ENCODE measurements around the gene CPNE5. TPM values are rescaled to one million over a fixed set of nuclear protein-coding genes. Genes with fewer than 3 reads are reported as not detected.
A peak's percentile ranks its signal among the peaks of the same experiment; 100 is the strongest.
"Not testable (repeated sequence)": the region's sequence is repeated elsewhere in the genome, so short reads cannot be mapped to it uniquely, and the experiment has no call there.

CPNE5 gene
- total RNA-seq, 3 donors from 2014 or later: 0.26 to 0.52 (median 0.28) TPM

DNA sequence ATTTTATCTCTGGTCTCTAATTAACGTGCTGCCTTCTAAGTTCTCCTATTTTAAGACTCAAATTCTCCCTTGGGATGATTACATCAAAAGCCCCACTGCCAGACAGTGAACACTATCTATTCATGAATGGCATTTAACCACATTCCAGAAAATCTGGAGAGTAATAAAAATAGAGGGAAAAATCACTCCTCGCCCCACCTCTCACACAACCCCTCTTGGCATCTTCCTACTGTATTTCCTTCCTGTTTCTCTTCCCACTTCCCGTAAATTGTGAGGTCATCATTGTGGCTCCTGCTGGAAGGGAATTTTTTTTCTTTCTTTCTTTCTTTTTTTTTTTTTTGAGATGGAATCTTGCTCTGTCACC, 110.1 kb downstream of the CPNE5 start:
- H3K4me3 Mint-ChIP-seq: no peak overlapping the region
- peaks cover 23% of the 10 kb centered on the region for H3K4me1 Mint-ChIP-seq (ENCODE audit: low read depth)
- no peaks in the 10 kb centered on the region for H3K36me3 Mint-ChIP-seq (ENCODE audit: insufficient read depth)
- DNase-seq (no peak), ATAC-seq (no peak)
- H3K27me3 Mint-ChIP-seq (ENCODE audit: low read depth): no peaks in the 10 kb centered on the region
- no peaks in the 10 kb centered on the region for H3K9me3 Mint-ChIP-seq

- H3K9me3 Mint-ChIP-seq: no peaks in the 10 kb centered on the region
- no peaks in the 10 kb centered on the region for H3K36me3 Mint-ChIP-seq (ENCODE audit: insufficient read depth)
- peaks cover 23% of the 10 kb centered on the region for H3K4me1 Mint-ChIP-seq (ENCODE audit: low read depth)
- H3K27me3 Mint-ChIP-seq (ENCODE audit: low read depth): no peaks in the 10 kb centered on the region
- no peak for ATAC-seq
- no peak overlapping the region for H3K4me3 Mint-ChIP-seq
- DNase-seq: no peak
These were observed 110.7 kb downstream of the CPNE5 start for GRCh38 chr6:36728289-36729160.

DNA sequence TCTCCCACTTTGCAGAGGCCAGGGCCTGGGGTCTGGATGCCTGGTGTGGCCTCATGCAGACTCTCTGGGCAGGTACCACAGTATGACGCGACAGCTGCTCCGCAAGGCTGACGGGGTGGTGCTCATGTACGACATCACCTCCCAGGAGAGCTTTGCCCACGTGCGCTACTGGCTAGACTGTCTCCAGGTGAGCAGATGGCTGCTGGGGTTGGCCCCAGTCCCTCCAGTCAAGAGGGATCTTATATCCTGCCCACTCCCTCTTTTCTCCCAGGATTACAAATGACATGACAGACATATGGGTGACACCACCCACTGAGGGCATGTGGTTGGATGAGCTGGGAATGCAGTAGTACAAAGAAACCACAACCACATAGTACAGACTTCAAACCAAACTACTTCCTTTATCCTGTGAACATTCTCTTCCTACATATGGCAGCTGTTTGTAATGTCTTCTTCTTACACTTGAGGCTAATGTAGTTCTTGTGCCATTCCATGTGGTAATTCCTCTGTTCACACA, 111.7 kb downstream of the CPNE5 start:
- no peak for DNase-seq
- no peak for ATAC-seq
- Mint-ChIP-seq H3K9me3 (no peaks in the 10 kb centered on the region), H3K27me3 (ENCODE audit: low read depth) (no peaks in the 10 kb centered on the region), H3K4me1 (ENCODE audit: low read depth) (peaks cover 23% of the 10 kb centered on the region), H3K4me3 (no peak overlapping the region), H3K36me3 (ENCODE audit: insufficient read depth) (no peaks in the 10 kb centered on the region)

- peaks cover 23% of the 10 kb centered on the region for H3K4me1 Mint-ChIP-seq (ENCODE audit: low read depth)
- H3K9me3 Mint-ChIP-seq: no peaks in the 10 kb centered on the region
- H3K4me3 Mint-ChIP-seq: no peak overlapping the region
- ATAC-seq (no peak), DNase-seq (no peak)
- H3K36me3 Mint-ChIP-seq (ENCODE audit: insufficient read depth): no peaks in the 10 kb centered on the region
- no peaks in the 10 kb centered on the region for H3K27me3 Mint-ChIP-seq (ENCODE audit: low read depth)
These were observed 113.7 kb downstream of the CPNE5 start for GRCh38 chr6:36725581-36725980.

DNA sequence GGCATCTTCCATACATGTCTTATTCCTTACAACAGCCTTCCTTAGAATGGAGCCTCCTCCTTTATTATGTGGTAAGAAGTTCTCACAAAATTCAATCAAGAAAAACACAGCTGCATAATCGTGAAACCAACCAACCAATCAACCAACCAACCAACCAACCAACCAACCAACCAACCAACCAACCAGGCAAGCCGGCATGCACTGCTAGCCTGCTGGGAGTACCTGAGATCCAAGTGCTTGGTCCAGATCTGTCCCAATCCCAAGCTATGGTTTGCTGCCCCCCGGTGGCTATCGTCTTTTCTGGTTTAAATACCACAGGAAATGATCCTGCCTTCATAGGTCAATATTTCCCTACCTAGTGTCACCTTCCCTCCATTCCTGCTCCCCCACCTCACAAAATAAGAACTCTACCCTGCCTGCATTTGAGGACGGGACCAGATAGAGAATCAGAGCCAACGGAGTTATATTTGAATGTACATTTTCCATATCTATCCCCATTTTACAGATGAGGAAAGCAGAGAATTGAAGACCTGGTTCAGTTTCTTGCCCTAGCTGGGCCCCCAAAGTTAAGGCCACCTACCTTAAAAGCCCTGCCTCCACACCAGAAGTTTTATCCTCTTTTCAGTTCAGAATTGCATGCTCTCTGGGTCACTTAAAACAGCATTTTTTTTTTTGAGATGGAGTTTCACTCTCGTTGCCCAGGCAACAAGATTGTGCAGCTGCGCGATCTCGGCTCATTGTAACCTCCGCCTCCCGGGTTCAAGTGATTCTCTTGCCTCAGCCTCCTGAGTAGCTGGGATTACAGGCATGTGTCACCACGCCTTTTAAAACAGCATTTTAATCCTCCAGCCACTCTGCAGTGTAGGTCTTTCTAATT, 114.5 kb downstream of the CPNE5 start:
- H3K36me3 Mint-ChIP-seq (ENCODE audit: insufficient read depth): no peaks in the 10 kb centered on the region
- no peaks in the 10 kb centered on the region for H3K27me3 Mint-ChIP-seq (ENCODE audit: low read depth)
- H3K9me3 Mint-ChIP-seq: no peaks in the 10 kb centered on the region
- no peak overlapping the region for H3K4me3 Mint-ChIP-seq
- DNase-seq: peak; percentile 34
- H3K4me1 Mint-ChIP-seq (ENCODE audit: low read depth): peaks cover 23% of the 10 kb centered on the region
- no peak for ATAC-seq

GRCh38 chr6:36723992-36724391, 115.3 kb downstream of the CPNE5 start:
- ATAC-seq; H3K9me3 Mint-ChIP-seq; H3K4me3 Mint-ChIP-seq; H3K27me3 Mint-ChIP-seq (ENCODE audit: low read depth); H3K36me3 Mint-ChIP-seq (ENCODE audit: insufficient read depth); DNase-seq: not testable (repeated sequence)
- H3K4me1 Mint-ChIP-seq (ENCODE audit: low read depth): peaks cover 21% of the 10 kb centered on the region

DNA sequence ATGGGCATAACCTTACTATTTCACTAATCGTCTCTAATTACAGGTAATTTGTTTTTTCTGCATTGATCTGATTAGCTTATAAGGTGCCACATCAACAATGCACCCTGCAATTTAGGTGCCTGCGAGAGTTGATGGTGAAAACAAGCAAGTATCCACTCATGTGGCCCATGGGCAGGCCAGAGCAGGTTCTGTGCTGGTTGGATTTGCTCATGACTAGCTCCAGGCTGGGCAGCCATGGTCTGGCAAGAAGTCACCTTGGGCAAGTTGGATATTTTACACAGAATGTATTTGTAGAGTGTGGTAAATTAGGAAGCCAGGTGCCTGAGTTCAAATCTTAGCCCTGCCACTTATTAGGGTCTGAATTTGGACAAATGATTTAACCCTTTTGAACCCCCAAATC, 116.4 kb downstream of the CPNE5 start:
- Mint-ChIP-seq H3K9me3 (no peaks in the 10 kb centered on the region), H3K4me1 (ENCODE audit: low read depth) (peaks cover 14% of the 10 kb centered on the region), H3K27me3 (ENCODE audit: low read depth) (no peaks in the 10 kb centered on the region), H3K36me3 (ENCODE audit: insufficient read depth) (no peaks in the 10 kb centered on the region), H3K4me3 (no peak overlapping the region)
- no peak for ATAC-seq
- DNase-seq: no peak

GRCh38 chr6:36722365-36722764, 116.9 kb downstream of the CPNE5 start:
- H3K36me3 Mint-ChIP-seq (ENCODE audit: insufficient read depth): no peaks in the 10 kb centered on the region
- DNase-seq (no peak), ATAC-seq (no peak)
- no peak overlapping the region for H3K4me3 Mint-ChIP-seq
- peaks cover 9% of the 10 kb centered on the region for H3K4me1 Mint-ChIP-seq (ENCODE audit: low read depth)
- no peaks in the 10 kb centered on the region for H3K27me3 Mint-ChIP-seq (ENCODE audit: low read depth)
- H3K9me3 Mint-ChIP-seq: no peaks in the 10 kb centered on the region

DNA sequence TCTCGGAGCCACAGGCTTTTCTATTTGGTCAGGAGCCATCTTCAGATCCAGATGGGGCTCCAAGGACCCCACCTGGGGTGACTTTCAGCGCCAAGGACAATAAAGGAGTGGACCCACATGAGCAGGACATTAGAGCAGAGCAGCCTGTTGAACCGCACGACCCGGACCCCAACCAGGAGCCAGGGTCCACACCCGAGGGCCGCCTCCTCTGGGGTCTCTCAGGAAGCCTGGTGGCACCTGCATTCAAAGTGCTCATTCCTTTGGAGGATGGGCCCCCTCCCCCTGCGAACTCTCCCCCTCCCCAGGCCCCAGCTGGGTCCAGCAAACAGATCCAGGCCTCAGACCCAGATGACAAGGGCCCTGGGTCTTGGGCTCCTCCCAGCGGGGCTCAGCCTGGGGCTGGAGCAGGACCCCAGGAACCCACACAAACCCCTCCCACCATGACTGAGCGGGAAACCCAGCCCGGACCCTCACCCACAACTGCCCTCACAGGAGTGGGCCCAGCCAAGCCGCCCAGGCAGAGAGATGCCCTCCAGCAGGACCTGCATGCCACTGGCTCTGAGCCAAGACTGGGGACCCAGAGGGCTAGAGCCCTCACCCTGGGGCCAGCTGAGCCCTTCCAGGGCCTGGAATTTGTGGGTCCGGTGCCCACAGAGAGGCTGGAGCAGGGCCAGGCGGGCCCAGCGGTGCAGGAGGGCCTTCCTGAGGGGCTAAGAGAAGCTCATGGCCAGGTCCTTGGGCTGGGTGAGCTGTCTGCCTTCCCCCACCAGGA, 117.7 kb downstream of the CPNE5 start:
- H3K4me3 Mint-ChIP-seq: no peak overlapping the region

DNA sequence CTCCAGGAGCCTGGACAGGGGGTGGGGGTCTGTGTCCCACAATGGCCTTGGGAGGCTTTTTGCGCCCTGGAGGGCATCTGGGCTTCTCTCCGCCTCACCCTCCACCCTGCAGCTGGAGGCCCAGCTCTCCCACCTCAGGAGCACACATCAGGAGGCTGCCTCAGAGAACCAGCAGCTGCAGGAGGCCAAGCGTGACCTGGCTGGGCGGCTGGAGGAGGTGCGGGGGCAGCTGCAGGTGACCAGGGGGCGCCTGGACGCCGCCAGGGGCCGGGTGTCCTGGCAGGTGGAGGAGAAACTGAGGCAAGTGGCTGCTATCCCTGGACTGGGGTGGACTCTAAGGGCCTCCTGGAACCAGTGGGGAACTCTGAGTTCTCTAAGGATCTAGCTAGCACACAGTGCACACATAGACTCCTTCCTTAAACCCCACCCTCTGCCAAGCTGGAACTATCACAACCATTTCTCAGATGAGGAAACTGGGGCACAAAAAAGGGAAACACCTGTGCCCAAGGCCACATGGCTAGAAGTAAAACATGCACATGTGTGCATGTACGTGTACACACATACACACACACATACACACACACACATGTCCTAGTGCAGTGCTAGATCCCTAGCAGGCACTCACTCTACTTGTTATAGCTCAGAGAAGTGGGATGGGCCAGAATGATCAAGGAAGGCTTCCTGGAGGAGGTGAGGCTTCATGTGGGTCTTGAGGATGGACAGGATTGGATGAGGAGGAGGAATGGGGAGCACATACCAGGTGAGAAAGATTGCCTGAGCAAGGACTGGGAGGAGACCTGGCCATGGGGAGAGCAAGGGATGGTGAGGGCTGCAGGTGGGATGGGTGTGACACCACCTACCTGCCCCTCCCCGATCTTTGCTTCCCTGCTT, 118.7 kb downstream of the CPNE5 start:
- H3K36me3 Mint-ChIP-seq (ENCODE audit: insufficient read depth): no peaks in the 10 kb centered on the region
- no peaks in the 10 kb centered on the region for H3K27me3 Mint-ChIP-seq (ENCODE audit: low read depth)
- H3K4me1 Mint-ChIP-seq (ENCODE audit: low read depth): peaks cover 6% of the 10 kb centered on the region
- ATAC-seq (no peak), DNase-seq (no peak)
- no peak overlapping the region for H3K4me3 Mint-ChIP-seq
- H3K9me3 Mint-ChIP-seq: no peaks in the 10 kb centered on the region

More for the DNA sequence above, 117.7 kb downstream of the CPNE5 start:
- H3K36me3 Mint-ChIP-seq (ENCODE audit: insufficient read depth): no peaks in the 10 kb centered on the region
- no peaks in the 10 kb centered on the region for H3K27me3 Mint-ChIP-seq (ENCODE audit: low read depth)
- H3K9me3 Mint-ChIP-seq: no peaks in the 10 kb centered on the region
- peaks cover 6% of the 10 kb centered on the region for H3K4me1 Mint-ChIP-seq (ENCODE audit: low read depth)
- ATAC-seq: no peak
- DNase-seq: no peak

DNA sequence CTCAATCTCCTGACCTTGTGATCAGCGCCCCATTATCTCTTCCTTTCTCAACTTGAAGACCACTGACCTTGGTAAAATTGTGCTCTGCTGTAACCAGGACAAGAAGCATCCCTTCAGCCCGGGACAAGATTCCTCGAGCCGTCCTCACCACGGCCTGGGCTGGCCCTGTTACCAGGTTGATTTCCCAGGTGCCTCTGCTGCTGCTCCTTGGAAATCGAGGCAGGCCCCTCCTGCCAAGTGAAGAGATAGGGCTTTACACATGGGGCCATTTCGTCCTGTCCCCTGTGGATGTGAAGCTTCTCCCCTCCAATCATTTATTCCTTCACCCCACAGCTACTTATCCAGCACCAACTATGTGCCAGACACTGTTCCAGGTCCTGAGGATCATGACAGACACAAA, 120.1 kb downstream of the CPNE5 start:
- Mint-ChIP-seq H3K27me3 (ENCODE audit: low read depth) (no peaks in the 10 kb centered on the region), H3K36me3 (ENCODE audit: insufficient read depth) (no peaks in the 10 kb centered on the region), H3K4me3 (no peak overlapping the region), H3K9me3 (no peaks in the 10 kb centered on the region), H3K4me1 (ENCODE audit: low read depth) (no peaks in the 10 kb centered on the region)
- no peak for DNase-seq
- no peak for ATAC-seq

GRCh38 chr6:36718560-36718959, 120.7 kb downstream of the CPNE5 start:
- no peaks in the 10 kb centered on the region for H3K4me1 Mint-ChIP-seq (ENCODE audit: low read depth)
- H3K9me3 Mint-ChIP-seq: no peaks in the 10 kb centered on the region
- ATAC-seq: no peak
- H3K4me3 Mint-ChIP-seq: no peak overlapping the region
- DNase-seq: no peak
- H3K27me3 Mint-ChIP-seq (ENCODE audit: low read depth): no peaks in the 10 kb centered on the region
- H3K36me3 Mint-ChIP-seq (ENCODE audit: insufficient read depth): no peaks in the 10 kb centered on the region

GRCh38 chr6:36717871-36718540, 121.2 kb downstream of the CPNE5 start:
- H3K4me1 Mint-ChIP-seq (ENCODE audit: low read depth): no peaks in the 10 kb centered on the region
- no peaks in the 10 kb centered on the region for H3K36me3 Mint-ChIP-seq (ENCODE audit: insufficient read depth)
- H3K27me3 Mint-ChIP-seq (ENCODE audit: low read depth): no peaks in the 10 kb centered on the region
- ATAC-seq (no peak), DNase-seq (no peak)
- H3K4me3 Mint-ChIP-seq: no peak overlapping the region
- no peaks in the 10 kb centered on the region for H3K9me3 Mint-ChIP-seq

Data from activated T-cell treated with anti-CD3 and anti-CD28 coated beads, Interleukin-2, amount 50 U/mL, for 4 hours (primary cell).